ENCODE data around the gene CNIH3.

Gene CNIH3

GRCh38 chr1:224730965-224731364 is 114.8 kb downstream of the CNIH3 start:
- Histone ChIP-seq H3K79me2 (ENCODE audit: insufficient read depth, low read length) (no peaks in the 10 kb centered on the region), H3K9me2 (replicated peaks; ENCODE audit: insufficient read depth, low read length) (no peaks in the 10 kb centered on the region), H3K4me2 (ENCODE audit: low read depth, low read length, poor library complexity, severe bottlenecking) (no peak overlapping the region), H3K9me3 (ENCODE audit: insufficient read depth, low read length) (no peaks in the 10 kb centered on the region), H3K9ac (ENCODE audit: low read length) (no peak overlapping the region), H3K27ac (ENCODE audit: low read depth, low read length) (no peak overlapping the region), H3K27me3 (ENCODE audit: low read length) (no peaks in the 10 kb centered on the region), H3K4me3 (ENCODE audit: insufficient read depth, low read length, poor library complexity, severe bottlenecking) (no peak overlapping the region), H3K36me3 (ENCODE audit: low read length) (no peaks in the 10 kb centered on the region), H4K20me1 (ENCODE audit: low read depth, low read length) (no peaks in the 10 kb centered on the region), H2AFZ (ENCODE audit: low read depth, low read length, severe bottlenecking) (no peak overlapping the region), H3F3A (ENCODE audit: insufficient read depth) (no peaks in the 10 kb centered on the region)
- no peak for TF ChIP-seq EZH2phosphoT487 (conservative IDR thresholded peaks at IDR 0.05; ENCODE audit: low read length)
- no peak for TF ChIP-seq CTCF (IDR thresholded peaks at IDR 0.05; ENCODE audit: insufficient read depth, low read length, poor library complexity, severe bottlenecking)

GRCh38 chr1:224731633-224732032 is 115.5 kb downstream of the CNIH3 start:
- no peaks in the 10 kb centered on the region for H4K20me1 ChIP-seq (ENCODE audit: low read depth, low read length)
- H3F3A ChIP-seq (ENCODE audit: insufficient read depth) = no peaks in the 10 kb centered on the region
- H3K4me3 ChIP-seq (ENCODE audit: insufficient read depth, low read length, poor library complexity, severe bottlenecking) = no peak overlapping the region
- H3K9me3 ChIP-seq (ENCODE audit: insufficient read depth, low read length) = no peaks in the 10 kb centered on the region
- no peaks in the 10 kb centered on the region for H3K27me3 ChIP-seq (ENCODE audit: low read length)
- H3K79me2 ChIP-seq (ENCODE audit: insufficient read depth, low read length) = no peaks in the 10 kb centered on the region
- H3K27ac ChIP-seq (ENCODE audit: low read depth, low read length) = no peak overlapping the region
- H3K9me2 ChIP-seq (replicated peaks; ENCODE audit: insufficient read depth, low read length) = no peaks in the 10 kb centered on the region
- H2AFZ ChIP-seq (ENCODE audit: low read depth, low read length, severe bottlenecking) = no peak overlapping the region
- no peak overlapping the region for H3K9ac ChIP-seq (ENCODE audit: low read length)
- no peak overlapping the region for H3K4me2 ChIP-seq (ENCODE audit: low read depth, low read length, poor library complexity, severe bottlenecking)
- TF ChIP-seq EZH2phosphoT487 (conservative IDR thresholded peaks at IDR 0.05; ENCODE audit: low read length) (no peak), CTCF (IDR thresholded peaks at IDR 0.05; ENCODE audit: insufficient read depth, low read length, poor library complexity, severe bottlenecking) (no peak)
- H3K36me3 ChIP-seq (ENCODE audit: low read length) = no peaks in the 10 kb centered on the region

- Histone ChIP-seq H3K4me2 (ENCODE audit: low read depth, low read length, poor library complexity, severe bottlenecking) (no peak overlapping the region), H2AFZ (ENCODE audit: low read depth, low read length, severe bottlenecking) (no peak overlapping the region), H3K9ac (ENCODE audit: low read length) (no peak overlapping the region), H3K27ac (ENCODE audit: low read depth, low read length) (no peak overlapping the region), H3K9me2 (replicated peaks; ENCODE audit: insufficient read depth, low read length) (no peaks in the 10 kb centered on the region), H3K4me3 (ENCODE audit: insufficient read depth, low read length, poor library complexity, severe bottlenecking) (no peak overlapping the region), H3K36me3 (ENCODE audit: low read length) (no peaks in the 10 kb centered on the region), H3K79me2 (ENCODE audit: insufficient read depth, low read length) (no peaks in the 10 kb centered on the region), H3K9me3 (ENCODE audit: insufficient read depth, low read length) (no peaks in the 10 kb centered on the region), H4K20me1 (ENCODE audit: low read depth, low read length) (no peaks in the 10 kb centered on the region), H3K27me3 (ENCODE audit: low read length) (no peaks in the 10 kb centered on the region), H3F3A (ENCODE audit: insufficient read depth) (no peaks in the 10 kb centered on the region)
- no peak for TF ChIP-seq CTCF (IDR thresholded peaks at IDR 0.05; ENCODE audit: insufficient read depth, low read length, poor library complexity, severe bottlenecking)
- no peak for TF ChIP-seq EZH2phosphoT487 (conservative IDR thresholded peaks at IDR 0.05; ENCODE audit: low read length)
These were observed 116.4 kb downstream of the CNIH3 start for GRCh38 chr1:224732377-224733026.
